Effector memory CD4-positive, alpha-beta T cell (primary cell): Measurements from ENCODE around the gene SLC4A7.

Experiments used
- DNase-seq, 3 donors: peaks; one replicate each; pipeline ENCODE4 v3.0.0-alpha.2; 2020
- H3K27ac ChIP-seq: 2 replicates; pipeline ENCODE4 v1.7.0; 2013; ENCODE audit warnings: mild to moderate bottlenecking, low read length, moderate library complexity; ENCODE audit not compliant: insufficient read depth, poor library complexity, severe bottlenecking
- H3K27me3 ChIP-seq: replicated peaks from 2 replicates; pipeline ENCODE4 v1.7.0; 2013; ENCODE audit warnings: mild to moderate bottlenecking, low read length; ENCODE audit not compliant: insufficient read depth, control insufficient read depth, poor library complexity, severe bottlenecking
- H3K36me3 ChIP-seq: 2 replicates; pipeline ENCODE4 v1.7.0; 2013; ENCODE audit warnings: mild to moderate bottlenecking, low read length, moderate library complexity; ENCODE audit not compliant: control insufficient read depth, insufficient read depth
- H3K4me1 ChIP-seq: 2 replicates; pipeline ENCODE4 v1.7.0; 2013; ENCODE audit warnings: low read length, mild to moderate bottlenecking; ENCODE audit not compliant: control insufficient read depth, insufficient read depth, poor library complexity, severe bottlenecking
- H3K4me3 ChIP-seq: 2 replicates; pipeline ENCODE4 v1.7.0; 2013; ENCODE audit warnings: low read length, low read depth, mild to moderate bottlenecking; ENCODE audit not compliant: insufficient read depth, poor library complexity, severe bottlenecking
- H3K9me3 ChIP-seq: 2 replicates; pipeline ENCODE4 v1.7.0; 2013; ENCODE audit warnings: mild to moderate bottlenecking, low read length, moderate library complexity; ENCODE audit not compliant: control insufficient read depth

Gene SLC4A7

GRCh38 chr3:27464646-27465045 lies 19.5 kb downstream of the SLC4A7 start:
- no peaks in the 10 kb centered on the region for H3K36me3 ChIP-seq
- no peaks in the 10 kb centered on the region for H3K27me3 ChIP-seq
- no peak for DNase-seq
- H3K4me3 ChIP-seq: no peak overlapping the region
- H3K27ac ChIP-seq: no peak overlapping the region
- no peaks in the 10 kb centered on the region for H3K9me3 ChIP-seq
- H3K4me1 ChIP-seq: no peaks in the 10 kb centered on the region

- Histone ChIP-seq H3K27me3 (no peaks in the 10 kb centered on the region), H3K27ac (no peak overlapping the region), H3K4me1 (peaks cover 3% of the 10 kb centered on the region), H3K36me3 (no peaks in the 10 kb centered on the region), H3K9me3 (no peaks in the 10 kb centered on the region), H3K4me3 (no peak overlapping the region)
- DNase-seq: no peak
Measured at GRCh38 chr3:27462228-27462627, 22.0 kb downstream of the SLC4A7 start.

GRCh38 chr3:27458929-27459328 lies 25.3 kb downstream of the SLC4A7 start:
- no peaks in the 10 kb centered on the region for H3K36me3 ChIP-seq
- H3K9me3 ChIP-seq: no peaks in the 10 kb centered on the region
- no peak overlapping the region for H3K27ac ChIP-seq
- no peak overlapping the region for H3K4me3 ChIP-seq
- no peaks in the 10 kb centered on the region for H3K27me3 ChIP-seq
- DNase-seq: no peak
- H3K4me1 ChIP-seq: peaks cover 12% of the 10 kb centered on the region

GRCh38 chr3:27456554-27456953 lies 27.6 kb downstream of the SLC4A7 start:
- Histone ChIP-seq H3K4me1 (peaks cover 12% of the 10 kb centered on the region), H3K4me3 (no peak overlapping the region), H3K9me3 (no peaks in the 10 kb centered on the region), H3K27me3 (no peaks in the 10 kb centered on the region), H3K27ac (no peak overlapping the region), H3K36me3 (no peaks in the 10 kb centered on the region)
- DNase-seq: no peak

GRCh38 chr3:27454914-27455313 lies 29.3 kb downstream of the SLC4A7 start:
- no peaks in the 10 kb centered on the region for H3K36me3 ChIP-seq
- no peak for DNase-seq
- H3K9me3 ChIP-seq: no peaks in the 10 kb centered on the region
- peaks cover 12% of the 10 kb centered on the region for H3K4me1 ChIP-seq
- H3K27me3 ChIP-seq: no peaks in the 10 kb centered on the region
- H3K27ac ChIP-seq: no peak overlapping the region
- H3K4me3 ChIP-seq: no peak overlapping the region

- Histone ChIP-seq H3K4me3 (no peak overlapping the region), H3K4me1 (peaks cover 12% of the 10 kb centered on the region), H3K27me3 (no peaks in the 10 kb centered on the region), H3K36me3 (no peaks in the 10 kb centered on the region), H3K9me3 (no peaks in the 10 kb centered on the region), H3K27ac (no peak overlapping the region)
- DNase-seq: no peak
Measured at GRCh38 chr3:27454461-27454860, 29.7 kb downstream of the SLC4A7 start.

- Histone ChIP-seq H3K27ac (no peak overlapping the region), H3K9me3 (no peaks in the 10 kb centered on the region), H3K4me3 (no peak overlapping the region), H3K4me1 (peaks cover 9% of the 10 kb centered on the region), H3K27me3 (no peaks in the 10 kb centered on the region), H3K36me3 (no peaks in the 10 kb centered on the region)
- no peak for DNase-seq
Measured at GRCh38 chr3:27452368-27453090, 31.7 kb downstream of the SLC4A7 start.

- Histone ChIP-seq H3K9me3 (no peaks in the 10 kb centered on the region), H3K27ac (no peak overlapping the region), H3K4me1 (peaks cover 9% of the 10 kb centered on the region), H3K36me3 (no peaks in the 10 kb centered on the region), H3K4me3 (no peak overlapping the region), H3K27me3 (no peaks in the 10 kb centered on the region)
- no peak for DNase-seq
Measured at GRCh38 chr3:27451842-27452241, 32.3 kb downstream of the SLC4A7 start.

GRCh38 chr3:27451251-27451650 lies 32.9 kb downstream of the SLC4A7 start:
- Histone ChIP-seq H3K4me3 (no peak overlapping the region), H3K27ac (no peak overlapping the region), H3K36me3 (no peaks in the 10 kb centered on the region), H3K9me3 (no peaks in the 10 kb centered on the region), H3K27me3 (no peaks in the 10 kb centered on the region), H3K4me1 (peaks cover 9% of the 10 kb centered on the region)
- no peak for DNase-seq

GRCh38 chr3:27449530-27450150 lies 34.5 kb downstream of the SLC4A7 start:
- no peaks in the 10 kb centered on the region for H3K9me3 ChIP-seq
- H3K4me1 ChIP-seq: peaks cover 4% of the 10 kb centered on the region
- H3K27ac ChIP-seq: no peak overlapping the region
- H3K27me3 ChIP-seq: no peaks in the 10 kb centered on the region
- DNase-seq: no peak
- H3K36me3 ChIP-seq: no peaks in the 10 kb centered on the region
- H3K4me3 ChIP-seq: no peak overlapping the region
